Neural progenitor cell (in vitro differentiated cells): ENCODE measurements around the gene UNC5CL. TPM values are rescaled to one million over a fixed set of nuclear protein-coding genes. Genes with fewer than 3 reads are reported as not detected.

Source experiments
- DNase-seq: peaks from one replicate; pipeline ENCODE4 v3.0.0-alpha.2; 2016; ENCODE audit warnings: low spot score
- H2AFZ ChIP-seq: fragments of 200-600 bp; sonication (generic); replicated peaks from 2 replicates; pipeline ENCODE4 v1.6.1; 2016; ENCODE audit warnings: antibody characterized with exemption
- H3F3A ChIP-seq: fragments of 200-600 bp; sonication (generic); 2 replicates; pipeline ENCODE4 v1.6.1; 2016; ENCODE audit warnings: antibody characterized with exemption, low read depth
- H3K27ac ChIP-seq: fragments of 200-600 bp; sonication (generic); 2 replicates; pipeline ENCODE4 v1.5.1; 2016; ENCODE audit warnings: mild to moderate bottlenecking
- H3K27me3 ChIP-seq: fragments of 200-600 bp; sonication (generic); 2 replicates; pipeline ENCODE4 v1.6.1; 2016; ENCODE audit warnings: mild to moderate bottlenecking, moderate library complexity
- H3K36me3 ChIP-seq: fragments of 200-600 bp; sonication (generic); 2 replicates; pipeline ENCODE4 v1.5.1; 2016
- H3K4me1 ChIP-seq: fragments of 200-600 bp; sonication (generic); 2 replicates; pipeline ENCODE4 v1.6.1; 2016; ENCODE audit warnings: mixed run types
- H3K4me2 ChIP-seq: fragments of 200-600 bp; sonication (generic); 2 replicates; pipeline ENCODE4 v1.6.1; 2016
- H3K4me3 ChIP-seq: fragments of 200-600 bp; sonication (generic); 2 replicates; pipeline ENCODE4 v1.5.1; 2016
- H3K79me2 ChIP-seq: fragments of 200-600 bp; sonication (generic); 2 replicates; pipeline ENCODE4 v1.6.1; 2016; ENCODE audit warnings: low read depth
- H3K9ac ChIP-seq: fragments of 200-600 bp; sonication (generic); 2 replicates; pipeline ENCODE4 v1.6.1; 2016
- H3K9me3 ChIP-seq: fragments of 200-600 bp; sonication (generic); 2 replicates; pipeline ENCODE4 v1.5.1; 2016; ENCODE audit warnings: low read depth
- H4K20me1 ChIP-seq: fragments of 200-600 bp; sonication (generic); 2 replicates; pipeline ENCODE4 v1.6.1; 2016; ENCODE audit warnings: low read depth
- H3K27ac Mint-ChIP-seq: 3 replicates; pipeline ENCODE4 v1.8.0; 2021; ENCODE audit warnings: mixed read lengths
- H3K27me3 Mint-ChIP-seq: 2 replicates; pipeline ENCODE4 v1.8.0; 2022; ENCODE audit warnings: low read depth, mild to moderate bottlenecking, inconsistent platforms, moderate library complexity, mixed read lengths; ENCODE audit not compliant: insufficient read depth
- H3K36me3 Mint-ChIP-seq: 3 replicates; pipeline ENCODE4 v1.8.0; 2021; ENCODE audit warnings: mixed read lengths
- H3K4me1 Mint-ChIP-seq: 3 replicates; pipeline ENCODE4 v1.8.0; 2021; ENCODE audit warnings: mixed read lengths
- H3K4me3 Mint-ChIP-seq: 3 replicates; pipeline ENCODE4 v1.8.0; 2021; ENCODE audit warnings: mild to moderate bottlenecking, moderate library complexity, mixed read lengths
- H3K9me3 Mint-ChIP-seq: 3 replicates; pipeline ENCODE4 v1.8.0; 2020; ENCODE audit warnings: mixed read lengths
- EZH2 ChIP-seq: fragments of 200-600 bp; sonication (generic); IDR thresholded peaks from 2 replicates; pipeline ENCODE4 v1.6.1; 2017; ENCODE audit warnings: antibody characterized with exemption, mild to moderate bottlenecking, moderate library complexity
- EZH2phosphoT487 ChIP-seq: fragments of 200-600 bp; sonication (generic); IDR thresholded peaks from 2 replicates; pipeline ENCODE4 v1.6.1; 2017; ENCODE audit warnings: antibody characterized with exemption
- total RNA-seq: library from RNA; depleted of rRNA; stranded (reverse); fragments of >200 nt; gene quantifications from 2 replicates; pipeline ENCODE4 v1.2.3, GENCODE V29; 2015; ENCODE audit warnings: low replicate concordance
- TF ChIP-seq, protein P1 (sequence below): fragments of 200-600 bp; sonication (generic); IDR thresholded peaks from 2 replicates; pipeline ENCODE4 v1.5.1; 2017; ENCODE audit warnings: antibody characterized with exemption, mild to moderate bottlenecking

UNC5CL gene
- total RNA-seq, 1 donor from 2014 or later, result 2.2 TPM

DNA sequence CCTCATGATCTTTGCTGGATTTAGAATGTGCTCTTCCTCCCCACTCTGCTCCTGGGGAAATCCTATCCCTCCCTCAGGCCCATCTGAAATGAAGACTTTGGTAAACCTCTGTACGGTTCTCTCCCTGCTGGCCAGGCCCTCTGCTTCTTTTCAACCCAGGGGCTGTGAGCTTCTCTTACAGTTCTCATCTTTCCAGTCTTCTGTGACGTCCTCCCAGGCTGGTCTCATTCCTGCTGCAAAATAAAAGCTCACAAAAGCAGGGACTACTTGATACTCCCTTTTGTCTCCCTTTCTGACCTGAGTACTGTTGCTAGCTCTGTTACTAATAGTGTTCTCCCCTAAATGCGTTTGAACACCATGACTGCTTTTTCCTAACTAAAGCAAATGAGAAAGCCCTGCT lies 46.3 kb downstream of the UNC5CL start:
- peaks cover 20% of the 10 kb centered on the region for H3K36me3 Mint-ChIP-seq
- H3K4me3 Mint-ChIP-seq, result no peak overlapping the region
- Histone ChIP-seq H3K27me3 (no peaks in the 10 kb centered on the region), H3K4me2 (peak overlapping the region; percentile 17), H3K36me3 (no peaks in the 10 kb centered on the region), H3F3A (peaks cover 24% of the 10 kb centered on the region), H4K20me1 (no peaks in the 10 kb centered on the region), H3K4me3 (no peak overlapping the region), H3K27ac (no peak overlapping the region), H3K9me3 (no peaks in the 10 kb centered on the region), H3K4me1 (peaks cover 29% of the 10 kb centered on the region), H3K79me2 (no peaks in the 10 kb centered on the region), H2AFZ (peak overlapping the region; percentile 80), H3K9ac (no peak overlapping the region)
- peaks cover 56% of the 10 kb centered on the region for H3K4me1 Mint-ChIP-seq
- H3K27me3 Mint-ChIP-seq, result peaks cover 4% of the 10 kb centered on the region
- DNase-seq, result no peak
- TF ChIP-seq EZH2 (no peak), EZH2phosphoT487 (no peak)
- TF ChIP-seq, protein P1, sequence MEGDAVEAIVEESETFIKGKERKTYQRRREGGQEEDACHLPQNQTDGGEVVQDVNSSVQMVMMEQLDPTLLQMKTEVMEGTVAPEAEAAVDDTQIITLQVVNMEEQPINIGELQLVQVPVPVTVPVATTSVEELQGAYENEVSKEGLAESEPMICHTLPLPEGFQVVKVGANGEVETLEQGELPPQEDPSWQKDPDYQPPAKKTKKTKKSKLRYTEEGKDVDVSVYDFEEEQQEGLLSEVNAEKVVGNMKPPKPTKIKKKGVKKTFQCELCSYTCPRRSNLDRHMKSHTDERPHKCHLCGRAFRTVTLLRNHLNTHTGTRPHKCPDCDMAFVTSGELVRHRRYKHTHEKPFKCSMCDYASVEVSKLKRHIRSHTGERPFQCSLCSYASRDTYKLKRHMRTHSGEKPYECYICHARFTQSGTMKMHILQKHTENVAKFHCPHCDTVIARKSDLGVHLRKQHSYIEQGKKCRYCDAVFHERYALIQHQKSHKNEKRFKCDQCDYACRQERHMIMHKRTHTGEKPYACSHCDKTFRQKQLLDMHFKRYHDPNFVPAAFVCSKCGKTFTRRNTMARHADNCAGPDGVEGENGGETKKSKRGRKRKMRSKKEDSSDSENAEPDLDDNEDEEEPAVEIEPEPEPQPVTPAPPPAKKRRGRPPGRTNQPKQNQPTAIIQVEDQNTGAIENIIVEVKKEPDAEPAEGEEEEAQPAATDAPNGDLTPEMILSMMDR, result no peak
- H3K27ac Mint-ChIP-seq, result peak overlapping the region; percentile 81
- H3K9me3 Mint-ChIP-seq, result peaks cover 10% of the 10 kb centered on the region

DNA sequence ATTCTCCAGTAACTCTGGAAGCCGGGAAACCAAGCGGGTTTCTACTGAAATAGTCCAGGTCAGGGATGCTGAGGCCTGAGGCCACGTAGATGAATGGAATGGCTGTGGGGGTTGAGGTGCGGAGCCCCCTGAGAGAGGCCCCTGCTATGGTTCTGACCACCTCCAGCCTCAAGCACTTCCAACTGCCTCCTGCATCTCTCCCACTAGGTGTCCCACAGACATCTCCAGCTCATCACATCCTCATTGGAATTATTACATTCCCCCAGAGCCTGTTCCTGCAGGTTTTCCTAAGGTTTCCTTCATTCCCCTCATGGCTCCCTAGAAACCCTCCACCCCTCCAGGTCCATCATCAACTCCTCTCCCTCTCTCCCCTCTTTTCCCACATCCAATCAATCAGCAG lies 48.7 kb downstream of the UNC5CL start:
- Histone ChIP-seq H2AFZ (no peak overlapping the region), H3K36me3 (no peaks in the 10 kb centered on the region), H3F3A (no peaks in the 10 kb centered on the region), H4K20me1 (no peaks in the 10 kb centered on the region), H3K9ac (no peak overlapping the region), H3K4me2 (no peak overlapping the region), H3K4me1 (peaks cover 14% of the 10 kb centered on the region), H3K4me3 (no peak overlapping the region), H3K79me2 (no peaks in the 10 kb centered on the region), H3K27ac (no peak overlapping the region), H3K27me3 (no peaks in the 10 kb centered on the region), H3K9me3 (no peaks in the 10 kb centered on the region)
- TF ChIP-seq EZH2 (no peak), EZH2phosphoT487 (no peak)
- TF ChIP-seq, protein P1, result no peak
- Mint-ChIP-seq H3K36me3 (peaks cover 20% of the 10 kb centered on the region), H3K27me3 (peaks cover 4% of the 10 kb centered on the region), H3K4me3 (no peak overlapping the region), H3K9me3 (peaks cover 10% of the 10 kb centered on the region), H3K4me1 (peaks cover 50% of the 10 kb centered on the region), H3K27ac (no peak overlapping the region)
- no peak for DNase-seq

DNA sequence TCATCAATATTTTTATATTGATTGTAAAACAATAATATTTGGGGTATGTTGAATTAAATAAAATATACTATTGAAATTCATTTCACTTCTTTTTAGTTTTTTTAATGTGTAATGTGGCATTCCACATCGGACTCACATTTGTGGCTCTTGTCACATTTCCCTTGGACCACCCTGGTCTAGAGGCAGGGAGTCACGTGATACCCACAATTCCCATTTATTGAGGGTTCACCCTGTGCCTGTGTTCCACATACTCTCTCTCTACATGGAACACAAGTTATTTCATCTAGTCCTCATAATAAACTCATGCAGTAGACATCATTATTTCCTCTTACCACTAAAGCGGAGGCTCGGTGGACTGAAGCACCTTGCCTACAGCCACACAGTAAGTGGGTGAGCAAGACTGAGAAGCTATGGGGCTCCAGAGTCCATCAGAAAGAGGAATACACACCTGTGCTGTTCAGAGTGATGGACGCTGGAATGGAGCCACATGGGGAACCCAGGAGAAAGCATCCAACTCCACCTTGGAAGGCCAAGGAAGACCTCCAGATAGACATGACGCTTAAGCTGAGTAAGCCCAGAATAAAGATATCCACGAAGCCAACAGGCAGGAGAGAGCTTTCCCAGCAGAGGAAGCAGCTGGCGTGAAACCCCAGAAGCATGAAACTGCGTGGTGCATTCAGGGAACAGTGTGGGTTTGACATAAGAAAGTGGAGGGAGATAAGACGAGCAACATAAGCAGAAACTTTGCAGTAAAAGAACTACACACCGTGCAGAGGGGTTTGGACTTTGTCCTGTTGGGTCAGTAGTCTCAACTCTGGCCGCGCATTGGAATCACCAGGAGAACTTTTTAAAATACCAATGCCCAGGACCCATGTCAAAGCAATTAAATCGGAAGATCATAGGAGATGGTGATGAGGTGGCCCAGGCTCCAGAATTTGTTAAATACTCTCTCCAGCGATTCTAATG lies 49.5 kb downstream of the UNC5CL start:
- Mint-ChIP-seq H3K27ac (peak overlapping the region; percentile 2), H3K36me3 (peaks cover 20% of the 10 kb centered on the region), H3K4me3 (no peak overlapping the region), H3K4me1 (peaks cover 45% of the 10 kb centered on the region), H3K27me3 (peaks cover 3% of the 10 kb centered on the region), H3K9me3 (peaks cover 10% of the 10 kb centered on the region)
- Histone ChIP-seq H3K27ac (no peak overlapping the region), H3K4me2 (no peak overlapping the region), H3K9ac (no peak overlapping the region), H3K79me2 (no peaks in the 10 kb centered on the region), H3K4me1 (peaks cover 14% of the 10 kb centered on the region), H3K4me3 (no peak overlapping the region), H3K27me3 (no peaks in the 10 kb centered on the region), H3K9me3 (no peaks in the 10 kb centered on the region), H2AFZ (no peak overlapping the region), H4K20me1 (no peaks in the 10 kb centered on the region), H3F3A (no peaks in the 10 kb centered on the region), H3K36me3 (no peaks in the 10 kb centered on the region)
- no peak for DNase-seq
- TF ChIP-seq, protein P1, result no peak
- TF ChIP-seq EZH2phosphoT487 (no peak), EZH2 (no peak)
